Kidney (tissue), 14 donors: ENCODE data around the gene C19orf47. TPM values are rescaled to one million over a fixed set of nuclear protein-coding genes. Genes with fewer than 3 reads are reported as not detected.

ENCODE experiments used
- DNase-seq, 5 donors: peaks; one replicate each; pipeline ENCODE4 v3.0.0-alpha.2; 2013 to 2020
- FAIRE-seq: peaks from 2 replicates; lab custom pipeline; 2012; peaks lifted over from hg19 to GRCh38; lab: Jason Lieb, UNC
- H3K27ac ChIP-seq, 2 donors: one replicate each; pipeline ENCODE4 v1.7.0; 2013; ENCODE audit warnings: low read depth in 2 of 2, low read length in 2 of 2, inconsistent platforms in 1 of 2
- H3K27me3 ChIP-seq: one replicate; pipeline ENCODE4 v1.7.1; 2013; ENCODE audit warnings: low read length, inconsistent platforms; ENCODE audit not compliant: control insufficient read depth, insufficient read depth
- H3K36me3 ChIP-seq, 3 donors: one replicate each; pipeline versions ENCODE4 v1.7.0 to v1.7.1; 2013; ENCODE audit warnings: low read length in 3 of 3, control low read depth in 1 of 3, inconsistent platforms in 1 of 3; ENCODE audit not compliant: insufficient read depth in 3 of 3, control insufficient read depth in 2 of 3
- H3K4me1 ChIP-seq, 3 donors: one replicate each; pipeline versions ENCODE4 v1.7.0 to v1.7.1; 2013; ENCODE audit warnings: low read length in 3 of 3, inconsistent platforms in 1 of 3, low read depth in 1 of 3; ENCODE audit not compliant: control insufficient read depth in 2 of 3, insufficient read depth in 2 of 3
- H3K4me3 ChIP-seq, 3 donors: one replicate each; pipeline versions ENCODE4 v1.7.0 to v1.8.1; 2013; ENCODE audit warnings: low read length in 3 of 3, control low read depth in 1 of 3, inconsistent platforms in 1 of 3
- H3K9ac ChIP-seq, 3 donors: one replicate each; pipeline versions ENCODE4 v1.7.0 to v1.7.1; 2013; ENCODE audit warnings: low read length in 3 of 3, control low read depth in 1 of 3, inconsistent platforms in 1 of 3
- H3K9me3 ChIP-seq, 3 donors: one replicate each; pipeline versions ENCODE4 v1.7.0 to v1.7.1; 2013; ENCODE audit warnings: low read length in 3 of 3, control low read depth in 1 of 3, inconsistent platforms in 1 of 3; ENCODE audit not compliant: control insufficient read depth in 2 of 3, insufficient read depth in 1 of 3
- CTCF ChIP-seq: IDR thresholded peaks from 3 replicates; pipeline ENCODE4 v1.5.1; 2012; ENCODE audit warnings: mild to moderate bottlenecking, moderate library complexity, borderline replicate concordance; ENCODE audit not compliant: insufficient read depth; ENCODE audit errors: extremely low read depth
- intact Hi-C: fragments of 100-400 bp; cut with DNase I; formaldehyde crosslinking; loops from one replicate; pipeline ENCODE4 v1.11.1; 2022
- polyA plus RNA-seq: library from polyadenylated mRNA; stranded (reverse); fragments of 350-450 nt; fragmentation: Illumina TruSeq; extraction: RNeasy Lipid Tissue Mini Kit (QIAGEN cat#74804); gene quantifications from one replicate; pipeline ENCODE4 v1.2.3, GENCODE V29; 2014; ENCODE audit warnings: low read depth, low replicate concordance; ENCODE audit not compliant: insufficient read depth
- total RNA-seq: library from RNA; stranded (reverse); fragmentation: NEBNext Ultra II Directional; extraction: Animal tissue kit (Norgen Biotek cat#: 25700); gene quantifications from one replicate; pipeline ENCODE4 v1.2.1, GENCODE V29; 2021
- donor health status: control.
- donor health status: control.
- donor health status: control.
- donor health status: control.
- donor health status: control.
- donor health status: DM: yes; HTN: yes; CAD: no.
- donor health status: Normal renal cell carcinoma (clear cell type).

The C19orf47 gene
- total and polyA plus RNA-seq, 2 donors from 2014 or later, result 12.9 to 13.0 TPM

GRCh38 chr19:40367577-40368434 is 19.6 kb upstream of the C19orf47 start:
- no peaks in the 10 kb centered on the region for H3K27me3 ChIP-seq
- H3K27ac ChIP-seq, result no peak overlapping the region
- H3K4me3 ChIP-seq, result no peak overlapping the region
- peaks cover 3 to 12% (median 3%) of the 10 kb centered on the region in 3 donors for H3K36me3 ChIP-seq
- DNase-seq (no peak), FAIRE-seq (no peak)
- no peaks in the 10 kb centered on the region for H3K4me1 ChIP-seq
- intact Hi-C loops, result no loop called here
- H3K9ac ChIP-seq, result no peak overlapping the region
- no peak for TF ChIP-seq CTCF
- no peaks in the 10 kb centered on the region for H3K9me3 ChIP-seq

GRCh38 chr19:40366697-40367561 is 18.7 kb upstream of the C19orf47 start:
- intact Hi-C loops, result no loop called here
- Histone ChIP-seq H3K9me3 (no peaks in the 10 kb centered on the region), H3K4me3 (no peak overlapping the region), H3K36me3 (peaks cover 0 to 6% (median 0%) of the 10 kb centered on the region in 3 donors), H3K27me3 (no peaks in the 10 kb centered on the region), H3K4me1 (no peaks in the 10 kb centered on the region), H3K27ac (no peak overlapping the region), H3K9ac (no peak overlapping the region)
- TF ChIP-seq CTCF, result no peak
- FAIRE-seq (no peak), DNase-seq (peak; percentile 71 to 87 (median 77))

- H3K27me3 ChIP-seq, result no peaks in the 10 kb centered on the region
- no peaks in the 10 kb centered on the region for H3K4me1 ChIP-seq
- FAIRE-seq, result no peak
- peak overlapping the region; percentile 1 to 77 (median 43) for H3K4me3 ChIP-seq
- intact Hi-C loops, result no loop called here
- H3K9ac ChIP-seq, result peak overlapping the region in 2 of 3 donors; percentile 46 to 54
- H3K27ac ChIP-seq, result no peak overlapping the region
- DNase-seq, result peak; percentile 88 to 98 (median 95)
- H3K36me3 ChIP-seq, result no peaks in the 10 kb centered on the region
- no peak for TF ChIP-seq CTCF
- no peaks in the 10 kb centered on the region for H3K9me3 ChIP-seq
These were observed 17.6 kb upstream of the C19orf47 start for GRCh38 chr19:40365613-40366401.
